Hindlimb muscle (tissue), 1 donor: ENCODE results near the gene GYG2. TPM values are rescaled to one million over a fixed set of nuclear protein-coding genes. Genes with fewer than 3 reads are reported as not detected.
"Not testable (repeated sequence)": the region's sequence is repeated elsewhere in the genome, so short reads cannot be mapped to it uniquely, and the experiment has no call there.

ENCODE experiments used
- DNase-seq: peaks from one replicate; pipeline ENCODE4 v3.0.0-alpha.2; 2013
- polyA plus RNA-seq: library from polyadenylated mRNA; unstranded; fragments of 120-200 nt; gene quantifications from one replicate; pipeline ENCODE4 v1.2.1, GENCODE V29; 2013; ENCODE audit not compliant: insufficient read length

Gene GYG2
- polyA plus RNA-seq, 1 donor: 3.0 TPM

GRCh38 chrX:2872671-2873277 is 44.0 kb downstream of the GYG2 start:
- DNase-seq: no peak

GRCh38 chrX:2874222-2875135 is 45.7 kb downstream of the GYG2 start:
- DNase-seq: no peak

GRCh38 chrX:2875136-2875481 is 46.4 kb downstream of the GYG2 start:
- no peak for DNase-seq

- DNase-seq: no peak
These were observed 47.2 kb downstream of the GYG2 start for GRCh38 chrX:2875798-2876399.

GRCh38 chrX:2878563-2878962 is 49.8 kb downstream of the GYG2 start:
- no peak for DNase-seq

- DNase-seq: no peak
These were observed 50.9 kb downstream of the GYG2 start for GRCh38 chrX:2879670-2880069.

GRCh38 chrX:2883770-2884169 is 55.0 kb downstream of the GYG2 start:
- DNase-seq: no peak

GRCh38 chrX:2888309-2888708 is 59.6 kb downstream of the GYG2 start:
- no peak for DNase-seq

- DNase-seq: no peak
These were observed 60.4 kb downstream of the GYG2 start for GRCh38 chrX:2889045-2889605.

- DNase-seq: not testable (repeated sequence)
These were observed 61.2 kb downstream of the GYG2 start for GRCh38 chrX:2889706-2890490.

GRCh38 chrX:2890536-2891460 is 62.1 kb downstream of the GYG2 start:
- not testable (repeated sequence) for DNase-seq

- no peak for DNase-seq
These were observed 64.1 kb downstream of the GYG2 start for GRCh38 chrX:2892816-2893215.

- DNase-seq: no peak
These were observed 66.2 kb downstream of the GYG2 start for GRCh38 chrX:2894885-2895292.

- DNase-seq: no peak
These were observed 68.6 kb downstream of the GYG2 start for GRCh38 chrX:2897311-2897689.

- DNase-seq: not testable (repeated sequence)
These were observed 69.2 kb downstream of the GYG2 start for GRCh38 chrX:2897690-2898623.

GRCh38 chrX:2898846-2899512 is 70.2 kb downstream of the GYG2 start:
- no peak for DNase-seq

GRCh38 chrX:2901367-2902036 is 72.8 kb downstream of the GYG2 start:
- DNase-seq: no peak

GRCh38 chrX:2902841-2903240 is 74.1 kb downstream of the GYG2 start:
- DNase-seq: no peak

- DNase-seq: no peak
These were observed 74.6 kb downstream of the GYG2 start for GRCh38 chrX:2903366-2903765.
